GM23338 (cell line): ENCODE measurements around the gene TGFBRAP1. TPM values are rescaled to one million over a fixed set of nuclear protein-coding genes. Genes with fewer than 3 reads are reported as not detected.

Experiments used
- ATAC-seq: fragments of 200-7000 bp; cut with Tn5 transposase; 3 replicates; pipeline ENCODE4 v1.9.1; 2020
- DNase-seq: peaks from one replicate; pipeline ENCODE4 v3.0.0-alpha.2; 2015; ENCODE audit warnings: low spot score
- H2AFZ ChIP-seq: fragments of 200-600 bp; sonication (generic); 2 replicates; pipeline ENCODE4 v1.8.0; 2016; ENCODE audit warnings: antibody characterized with exemption, mild to moderate bottlenecking, moderate library complexity
- H3F3A ChIP-seq: fragments of 200-600 bp; sonication (generic); replicated peaks from 2 replicates; pipeline ENCODE4 v1.8.0; 2017; ENCODE audit warnings: antibody characterized with exemption, mixed run types, low read depth
- H3K27ac ChIP-seq: fragments of 200-600 bp; sonication (generic); 2 replicates; pipeline ENCODE4 v1.6.1; 2016; ENCODE audit warnings: low read depth
- H3K27me3 ChIP-seq: fragments of 200-600 bp; sonication (generic); 2 replicates; pipeline ENCODE4 v1.8.0; 2016; ENCODE audit warnings: mild to moderate bottlenecking, mixed run types, moderate library complexity; ENCODE audit not compliant: insufficient read depth
- H3K36me3 ChIP-seq: fragments of 200-600 bp; sonication (generic); 2 replicates; pipeline ENCODE4 v1.8.0; 2016; ENCODE audit warnings: mild to moderate bottlenecking; ENCODE audit not compliant: insufficient read depth
- H3K4me1 ChIP-seq: fragments of 200-600 bp; sonication (generic); 2 replicates; pipeline ENCODE4 v1.8.0; 2016; ENCODE audit warnings: mild to moderate bottlenecking, moderate library complexity; ENCODE audit not compliant: insufficient read depth
- H3K4me2 ChIP-seq: fragments of 200-600 bp; sonication (generic); 2 replicates; pipeline ENCODE4 v1.7.1; 2017; ENCODE audit warnings: mixed run types
- H3K4me3 ChIP-seq: fragments of 200-600 bp; sonication (generic); 2 replicates; pipeline ENCODE4 v1.6.1; 2016; ENCODE audit warnings: mixed run types
- H3K79me2 ChIP-seq: fragments of 200-600 bp; sonication (generic); replicated peaks from 2 replicates; pipeline ENCODE4 v1.8.0; 2017; ENCODE audit warnings: mild to moderate bottlenecking; ENCODE audit not compliant: insufficient read depth
- H3K9me2 ChIP-seq: fragments of 200-600 bp; sonication (generic); 2 replicates; pipeline ENCODE4 v1.8.0; 2017; ENCODE audit not compliant: insufficient read depth
- H4K20me1 ChIP-seq: fragments of 200-600 bp; sonication (generic); replicated peaks from 2 replicates; pipeline ENCODE4 v1.8.0; 2017; ENCODE audit warnings: mild to moderate bottlenecking; ENCODE audit not compliant: insufficient read depth
- H3K27ac Mint-ChIP-seq: 2 replicates; pipeline ENCODE4 v1.8.0; 2020; ENCODE audit warnings: inconsistent platforms, mild to moderate bottlenecking, moderate library complexity, mixed read lengths
- H3K27me3 Mint-ChIP-seq: 3 replicates; pipeline ENCODE4 v1.8.0; 2022; ENCODE audit warnings: low read depth, mild to moderate bottlenecking, moderate library complexity, mixed read lengths, inconsistent platforms; ENCODE audit not compliant: insufficient read depth, poor library complexity
- H3K36me3 Mint-ChIP-seq: 3 replicates; pipeline ENCODE4 v1.8.0; 2021; ENCODE audit warnings: low read depth, mild to moderate bottlenecking, inconsistent platforms, moderate library complexity, mixed read lengths
- H3K4me1 Mint-ChIP-seq: 3 replicates; pipeline ENCODE4 v1.8.0; 2020; ENCODE audit warnings: mild to moderate bottlenecking, inconsistent platforms, mixed read lengths
- H3K4me3 Mint-ChIP-seq: 3 replicates; pipeline ENCODE4 v1.8.0; 2021; ENCODE audit warnings: moderate library complexity, mild to moderate bottlenecking, inconsistent platforms, mixed read lengths
- H3K9me3 Mint-ChIP-seq: 3 replicates; pipeline ENCODE4 v1.8.0; 2020; ENCODE audit warnings: moderate library complexity, mild to moderate bottlenecking, inconsistent platforms, mixed read lengths
- CREB1 ChIP-seq: fragments of 250-450 bp; sonication (Bioruptor Pico); IDR thresholded peaks from 2 replicates; pipeline ENCODE4 v1.5.0; 2020; ENCODE audit warnings: low read depth, mild to moderate bottlenecking, moderate library complexity
- EZH2 ChIP-seq: fragments of 200-600 bp; sonication (generic); IDR thresholded peaks from one replicate; pipeline ENCODE4 v1.8.0; 2017; ENCODE audit warnings: antibody characterized with exemption, mild to moderate bottlenecking, low read depth; ENCODE audit not compliant: unreplicated experiment
- EZH2phosphoT487 ChIP-seq: fragments of 200-600 bp; sonication (generic); IDR thresholded peaks from one replicate; pipeline ENCODE4 v1.8.1; 2018; ENCODE audit warnings: antibody characterized with exemption; ENCODE audit not compliant: unreplicated experiment
- JUNB ChIP-seq: IDR thresholded peaks from one replicate; pipeline ENCODE4 v1.6.1; 2016; ENCODE audit warnings: antibody characterized with exemption; ENCODE audit not compliant: unreplicated experiment
- NANOG ChIP-seq: IDR thresholded peaks from 2 replicates; pipeline ENCODE4 v1.6.1; 2016; ENCODE audit warnings: antibody characterized with exemption, borderline replicate concordance
- POLR2AphosphoS5 ChIP-seq: IDR thresholded peaks from 2 replicates; pipeline ENCODE4 v1.6.1; 2016; ENCODE audit warnings: antibody characterized with exemption, low read depth
- STAT1 ChIP-seq: IDR thresholded peaks from one replicate; pipeline ENCODE4 v1.6.1; 2016; ENCODE audit warnings: antibody characterized with exemption; ENCODE audit not compliant: unreplicated experiment
- ZNF114 ChIP-seq: fragments of 250-450 bp; sonication (Bioruptor Pico); IDR thresholded peaks from 2 replicates; pipeline ENCODE4 v1.5.0; 2020; ENCODE audit warnings: mild to moderate bottlenecking, moderate library complexity
- polyA plus RNA-seq: library from polyadenylated mRNA; unstranded; fragments of >200 nt; fragmentation: Nextera tagmentation; extraction: Ambion mirVana; gene quantifications from 2 replicates; pipeline ENCODE4 v1.2.1, GENCODE V29; 2016
- total RNA-seq: library from RNA; depleted of rRNA; stranded (reverse); fragments of >200 nt; shearing (Covaris generic); gene quantifications from 2 replicates; pipeline ENCODE4 v1.2.3, GENCODE V29; 2014
- TF ChIP-seq, protein P1 (sequence below), 2 experiments: fragments of 200-600 bp in 1 of 2; sonication (generic) in 1 of 2; conservative IDR thresholded peaks; 2 replicates each; pipeline versions ENCODE4 v1.5.1 to v1.6.1; 2016 to 2017; ENCODE audit warnings: antibody characterized with exemption in 2 of 2, low read depth in 2 of 2, mild to moderate bottlenecking in 2 of 2, moderate library complexity in 1 of 2
- TF ChIP-seq, protein P2 (sequence below): fragments of 250-450 bp; sonication (Bioruptor Pico); IDR thresholded peaks from 2 replicates; pipeline ENCODE4 v1.5.0; 2020; ENCODE audit warnings: mild to moderate bottlenecking, moderate library complexity
- TF ChIP-seq, protein P3 (sequence below): IDR thresholded peaks from 2 replicates; pipeline ENCODE4 v1.6.1; 2016; ENCODE audit warnings: antibody characterized with exemption

The TGFBRAP1 gene
- total and polyA plus RNA-seq, 2 experiments from 2014 or later: 6.3 to 23.5 TPM

DNA sequence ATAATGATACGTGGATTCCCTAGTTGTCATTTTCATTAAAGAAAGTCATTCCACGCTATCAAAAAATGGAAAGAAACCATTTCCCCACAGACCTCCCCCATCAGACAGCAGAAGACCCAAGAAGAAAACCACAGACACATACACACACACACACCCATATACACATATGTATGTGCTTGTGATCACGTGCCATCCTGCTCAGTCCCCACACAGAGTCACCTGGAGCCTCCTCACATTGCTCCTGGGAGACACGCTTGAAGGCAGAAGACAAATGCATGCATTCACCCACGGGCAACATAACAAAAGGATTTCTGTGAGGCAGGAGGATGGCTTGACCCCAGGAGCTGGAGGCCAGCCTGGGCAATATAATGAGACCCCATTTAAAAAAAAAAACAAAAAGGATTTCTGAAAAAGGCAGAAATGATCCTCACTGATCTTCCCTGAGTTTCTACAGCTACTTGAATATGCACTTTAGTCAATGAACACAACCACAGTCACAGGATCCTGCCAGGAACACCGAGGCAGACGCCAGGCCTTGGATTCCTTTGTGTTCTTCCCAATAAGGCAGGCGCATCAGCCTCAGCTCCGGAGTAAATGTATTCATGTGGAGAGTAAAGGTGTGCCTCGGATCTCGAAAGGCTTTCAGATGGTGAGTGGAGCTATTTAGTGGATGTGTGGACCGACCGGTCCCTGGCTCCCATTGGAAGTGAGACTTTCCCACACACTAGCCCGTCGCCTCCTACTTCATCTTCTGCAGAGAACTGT lies 21.0 kb downstream of the TGFBRAP1 start:
- H3K36me3 Mint-ChIP-seq: peaks cover 18% of the 10 kb centered on the region
- Histone ChIP-seq H3K4me2 (no peak overlapping the region), H3K27me3 (no peaks in the 10 kb centered on the region), H3K36me3 (no peaks in the 10 kb centered on the region; the same call in 1 of the 2 replicates), H4K20me1 (peaks cover 4% of the 10 kb centered on the region; the same call in 1 of the 2 replicates), H3K4me1 (0 out of 2 replicates have a peak, but pooled peaks cover 3% of the 10 kb centered on the region), H3K79me2 (peaks cover 40% of the 10 kb centered on the region), H3F3A (no peaks in the 10 kb centered on the region), H3K9me2 (no peaks in the 10 kb centered on the region), H3K27ac (no peak overlapping the region), H2AFZ (no peak overlapping the region), H3K4me3 (no peak overlapping the region)
- DNase-seq (peak; percentile 10), ATAC-seq (peak; percentile 61)
- no peak overlapping the region for H3K4me3 Mint-ChIP-seq
- peak overlapping the region; percentile 53; the same call in 1 of the 2 replicates for H3K27ac Mint-ChIP-seq
- H3K4me1 Mint-ChIP-seq: peaks cover 12% of the 10 kb centered on the region
- H3K27me3 Mint-ChIP-seq: peaks cover 2% of the 10 kb centered on the region
- no peaks in the 10 kb centered on the region for H3K9me3 Mint-ChIP-seq
- TF ChIP-seq, protein P1, sequence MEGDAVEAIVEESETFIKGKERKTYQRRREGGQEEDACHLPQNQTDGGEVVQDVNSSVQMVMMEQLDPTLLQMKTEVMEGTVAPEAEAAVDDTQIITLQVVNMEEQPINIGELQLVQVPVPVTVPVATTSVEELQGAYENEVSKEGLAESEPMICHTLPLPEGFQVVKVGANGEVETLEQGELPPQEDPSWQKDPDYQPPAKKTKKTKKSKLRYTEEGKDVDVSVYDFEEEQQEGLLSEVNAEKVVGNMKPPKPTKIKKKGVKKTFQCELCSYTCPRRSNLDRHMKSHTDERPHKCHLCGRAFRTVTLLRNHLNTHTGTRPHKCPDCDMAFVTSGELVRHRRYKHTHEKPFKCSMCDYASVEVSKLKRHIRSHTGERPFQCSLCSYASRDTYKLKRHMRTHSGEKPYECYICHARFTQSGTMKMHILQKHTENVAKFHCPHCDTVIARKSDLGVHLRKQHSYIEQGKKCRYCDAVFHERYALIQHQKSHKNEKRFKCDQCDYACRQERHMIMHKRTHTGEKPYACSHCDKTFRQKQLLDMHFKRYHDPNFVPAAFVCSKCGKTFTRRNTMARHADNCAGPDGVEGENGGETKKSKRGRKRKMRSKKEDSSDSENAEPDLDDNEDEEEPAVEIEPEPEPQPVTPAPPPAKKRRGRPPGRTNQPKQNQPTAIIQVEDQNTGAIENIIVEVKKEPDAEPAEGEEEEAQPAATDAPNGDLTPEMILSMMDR (conservative IDR thresholded peaks at IDR 0.05; ENCODE audit: low read depth in 2 of 2): no peak
- TF ChIP-seq CREB1 (CRISPR knock-in tag) (no peak), STAT1 (no peak), EZH2 (no peak), NANOG (no peak), POLR2AphosphoS5 (no peak), EZH2phosphoT487 (no peak), JUNB (no peak), ZNF114 (CRISPR knock-in tag) (no peak)
- TF ChIP-seq, protein P2, sequence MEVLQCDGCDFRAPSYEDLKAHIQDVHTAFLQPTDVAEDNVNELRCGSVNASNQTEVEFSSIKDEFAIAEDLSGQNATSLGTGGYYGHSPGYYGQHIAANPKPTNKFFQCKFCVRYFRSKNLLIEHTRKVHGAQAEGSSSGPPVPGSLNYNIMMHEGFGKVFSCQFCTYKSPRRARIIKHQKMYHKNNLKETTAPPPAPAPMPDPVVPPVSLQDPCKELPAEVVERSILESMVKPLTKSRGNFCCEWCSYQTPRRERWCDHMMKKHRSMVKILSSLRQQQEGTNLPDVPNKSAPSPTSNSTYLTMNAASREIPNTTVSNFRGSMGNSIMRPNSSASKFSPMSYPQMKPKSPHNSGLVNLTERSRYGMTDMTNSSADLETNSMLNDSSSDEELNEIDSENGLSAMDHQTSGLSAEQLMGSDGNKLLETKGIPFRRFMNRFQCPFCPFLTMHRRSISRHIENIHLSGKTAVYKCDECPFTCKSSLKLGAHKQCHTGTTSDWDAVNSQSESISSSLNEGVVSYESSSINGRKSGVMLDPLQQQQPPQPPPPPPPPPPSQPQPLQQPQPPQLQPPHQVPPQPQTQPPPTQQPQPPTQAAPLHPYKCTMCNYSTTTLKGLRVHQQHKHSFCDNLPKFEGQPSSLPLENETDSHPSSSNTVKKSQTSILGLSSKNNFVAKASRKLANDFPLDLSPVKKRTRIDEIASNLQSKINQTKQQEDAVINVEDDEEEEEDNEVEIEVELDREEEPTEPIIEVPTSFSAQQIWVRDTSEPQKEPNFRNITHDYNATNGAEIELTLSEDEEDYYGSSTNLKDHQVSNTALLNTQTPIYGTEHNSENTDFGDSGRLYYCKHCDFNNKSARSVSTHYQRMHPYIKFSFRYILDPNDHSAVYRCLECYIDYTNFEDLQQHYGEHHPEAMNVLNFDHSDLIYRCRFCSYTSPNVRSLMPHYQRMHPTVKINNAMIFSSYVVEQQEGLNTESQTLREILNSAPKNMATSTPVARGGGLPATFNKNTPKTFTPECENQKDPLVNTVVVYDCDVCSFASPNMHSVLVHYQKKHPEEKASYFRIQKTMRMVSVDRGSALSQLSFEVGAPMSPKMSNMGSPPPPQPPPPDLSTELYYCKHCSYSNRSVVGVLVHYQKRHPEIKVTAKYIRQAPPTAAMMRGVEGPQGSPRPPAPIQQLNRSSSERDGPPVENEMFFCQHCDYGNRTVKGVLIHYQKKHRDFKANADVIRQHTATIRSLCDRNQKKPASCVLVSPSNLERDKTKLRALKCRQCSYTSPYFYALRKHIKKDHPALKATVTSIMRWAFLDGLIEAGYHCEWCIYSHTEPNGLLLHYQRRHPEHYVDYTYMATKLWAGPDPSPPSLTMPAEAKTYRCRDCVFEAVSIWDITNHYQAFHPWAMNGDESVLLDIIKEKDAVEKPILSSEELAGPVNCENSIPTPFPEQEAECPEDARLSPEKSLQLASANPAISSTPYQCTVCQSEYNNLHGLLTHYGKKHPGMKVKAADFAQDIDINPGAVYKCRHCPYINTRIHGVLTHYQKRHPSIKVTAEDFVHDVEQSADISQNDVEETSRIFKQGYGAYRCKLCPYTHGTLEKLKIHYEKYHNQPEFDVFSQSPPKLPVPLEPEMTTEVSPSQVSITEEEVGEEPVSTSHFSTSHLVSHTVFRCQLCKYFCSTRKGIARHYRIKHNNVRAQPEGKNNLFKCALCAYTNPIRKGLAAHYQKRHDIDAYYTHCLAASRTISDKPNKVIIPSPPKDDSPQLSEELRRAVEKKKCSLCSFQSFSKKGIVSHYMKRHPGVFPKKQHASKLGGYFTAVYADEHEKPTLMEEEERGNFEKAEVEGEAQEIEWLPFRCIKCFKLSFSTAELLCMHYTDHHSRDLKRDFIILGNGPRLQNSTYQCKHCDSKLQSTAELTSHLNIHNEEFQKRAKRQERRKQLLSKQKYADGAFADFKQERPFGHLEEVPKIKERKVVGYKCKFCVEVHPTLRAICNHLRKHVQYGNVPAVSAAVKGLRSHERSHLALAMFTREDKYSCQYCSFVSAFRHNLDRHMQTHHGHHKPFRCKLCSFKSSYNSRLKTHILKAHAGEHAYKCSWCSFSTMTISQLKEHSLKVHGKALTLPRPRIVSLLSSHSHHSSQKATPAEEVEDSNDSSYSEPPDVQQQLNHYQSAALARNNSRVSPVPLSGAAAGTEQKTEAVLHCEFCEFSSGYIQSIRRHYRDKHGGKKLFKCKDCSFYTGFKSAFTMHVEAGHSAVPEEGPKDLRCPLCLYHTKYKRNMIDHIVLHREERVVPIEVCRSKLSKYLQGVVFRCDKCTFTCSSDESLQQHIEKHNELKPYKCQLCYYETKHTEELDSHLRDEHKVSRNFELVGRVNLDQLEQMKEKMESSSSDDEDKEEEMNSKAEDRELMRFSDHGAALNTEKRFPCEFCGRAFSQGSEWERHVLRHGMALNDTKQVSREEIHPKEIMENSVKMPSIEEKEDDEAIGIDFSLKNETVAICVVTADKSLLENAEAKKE: no peak
- TF ChIP-seq, protein P3, sequence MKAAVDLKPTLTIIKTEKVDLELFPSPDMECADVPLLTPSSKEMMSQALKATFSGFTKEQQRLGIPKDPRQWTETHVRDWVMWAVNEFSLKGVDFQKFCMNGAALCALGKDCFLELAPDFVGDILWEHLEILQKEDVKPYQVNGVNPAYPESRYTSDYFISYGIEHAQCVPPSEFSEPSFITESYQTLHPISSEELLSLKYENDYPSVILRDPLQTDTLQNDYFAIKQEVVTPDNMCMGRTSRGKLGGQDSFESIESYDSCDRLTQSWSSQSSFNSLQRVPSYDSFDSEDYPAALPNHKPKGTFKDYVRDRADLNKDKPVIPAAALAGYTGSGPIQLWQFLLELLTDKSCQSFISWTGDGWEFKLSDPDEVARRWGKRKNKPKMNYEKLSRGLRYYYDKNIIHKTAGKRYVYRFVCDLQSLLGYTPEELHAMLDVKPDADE: no peak
